GM04504 (cell line): Measurements from ENCODE around the gene TGFBR3.

Source experiments
- DNase-seq: peaks from one replicate; pipeline ENCODE4 v3.0.0-alpha.2; 2012; ENCODE audit warnings: low read depth

TGFBR3 gene

DNA sequence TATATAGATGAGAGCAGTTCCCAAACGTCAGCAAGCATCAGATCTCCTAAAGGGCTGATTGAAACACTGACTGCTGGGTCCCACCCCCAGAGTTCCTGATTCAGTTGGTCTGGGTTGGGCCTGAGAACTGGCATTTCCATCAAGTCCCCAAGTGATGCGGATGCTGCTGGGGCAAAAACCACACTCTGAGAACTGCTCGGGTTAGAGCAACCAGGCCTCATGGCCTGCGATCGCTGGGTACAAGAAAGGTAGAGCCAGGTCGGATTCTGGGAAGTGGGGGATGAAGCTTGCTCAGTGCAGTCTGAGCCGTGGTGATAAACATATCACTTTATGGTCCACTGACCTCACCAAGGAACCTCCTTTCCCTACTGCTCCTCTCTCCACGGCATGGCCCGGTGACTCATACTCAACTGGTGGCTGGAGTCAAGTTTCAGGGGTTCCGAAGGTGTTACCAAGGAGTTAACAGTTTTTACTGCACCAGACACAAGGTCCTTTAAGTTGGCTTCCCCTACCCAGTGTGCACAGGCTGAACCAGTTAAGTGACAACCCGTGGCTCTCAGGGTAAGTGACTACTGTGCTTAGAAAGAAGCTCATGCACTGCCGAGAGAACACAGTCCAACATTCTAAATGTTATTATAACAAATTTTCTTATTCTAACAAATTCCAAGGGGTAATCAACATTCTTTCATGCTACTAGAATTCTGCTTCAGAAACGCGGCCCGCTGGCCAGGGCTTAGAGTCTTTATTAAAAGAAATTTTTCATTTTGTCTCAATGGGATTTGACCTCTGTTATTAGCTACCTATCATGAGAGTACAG is 153.5 kb downstream of the TGFBR3 start:
- peak; percentile 55 for DNase-seq

DNA sequence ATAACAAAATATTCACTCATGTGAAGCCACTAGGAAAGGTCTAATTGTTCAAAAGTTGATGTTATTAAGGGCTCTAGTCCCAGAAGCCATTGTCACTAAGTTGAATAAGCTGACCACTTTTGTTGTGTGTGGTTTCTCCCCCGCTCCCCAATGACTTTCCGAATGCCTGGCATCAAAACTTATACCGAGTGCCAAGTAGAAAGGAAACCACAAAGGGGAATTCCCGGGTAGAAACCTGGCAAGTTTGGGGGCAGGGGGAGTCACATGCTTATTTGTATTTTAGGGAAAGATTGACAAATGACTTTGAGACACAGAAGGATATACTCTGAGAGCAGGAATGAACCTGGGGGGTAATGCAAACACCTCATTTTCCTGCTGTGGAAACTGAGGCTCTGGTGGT is 154.1 kb downstream of the TGFBR3 start:
- no peak for DNase-seq

DNA sequence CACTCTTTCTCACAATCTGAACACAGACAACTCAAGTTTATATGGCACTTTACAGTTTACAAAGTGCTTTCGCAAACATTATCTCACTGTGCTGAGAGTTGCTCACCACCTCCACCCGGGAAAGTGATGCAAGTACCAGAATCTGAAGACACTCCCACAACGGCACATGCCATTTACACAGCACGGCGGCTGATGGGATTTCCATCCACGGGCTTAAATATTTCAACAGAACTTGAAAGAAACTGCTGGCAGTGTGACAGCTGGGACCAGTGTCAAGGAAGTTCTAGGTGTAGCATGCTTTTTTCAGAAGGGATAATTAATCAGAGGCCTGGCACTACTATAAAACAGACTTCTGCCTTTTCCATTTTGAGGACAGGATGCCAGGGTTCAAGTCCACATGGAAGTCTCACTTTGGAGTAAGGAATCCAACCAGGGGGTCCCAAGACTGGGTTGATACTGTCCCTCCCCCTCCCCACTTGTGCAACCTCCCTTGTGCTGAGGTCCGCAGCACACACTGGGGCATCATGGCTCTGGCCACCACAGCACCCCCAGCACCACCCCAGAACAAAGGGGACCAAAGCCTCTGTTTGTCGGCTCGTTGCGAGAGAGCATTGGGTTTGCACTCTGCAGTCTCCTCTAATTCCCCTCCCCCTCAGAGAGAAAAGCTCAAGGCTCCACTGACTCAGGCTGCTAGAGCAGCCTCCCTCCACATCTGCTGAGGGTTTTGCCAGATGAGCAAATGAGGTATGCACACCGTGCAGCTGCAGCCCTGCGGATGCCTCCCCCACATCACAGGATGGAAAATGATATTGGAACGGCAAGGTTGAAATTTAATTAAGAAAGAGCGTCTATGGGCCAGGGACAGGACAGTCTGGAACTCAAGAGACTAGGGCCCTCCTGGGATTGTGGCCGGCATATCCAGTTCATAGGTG is 154.9 kb downstream of the TGFBR3 start:
- no peak for DNase-seq

DNA sequence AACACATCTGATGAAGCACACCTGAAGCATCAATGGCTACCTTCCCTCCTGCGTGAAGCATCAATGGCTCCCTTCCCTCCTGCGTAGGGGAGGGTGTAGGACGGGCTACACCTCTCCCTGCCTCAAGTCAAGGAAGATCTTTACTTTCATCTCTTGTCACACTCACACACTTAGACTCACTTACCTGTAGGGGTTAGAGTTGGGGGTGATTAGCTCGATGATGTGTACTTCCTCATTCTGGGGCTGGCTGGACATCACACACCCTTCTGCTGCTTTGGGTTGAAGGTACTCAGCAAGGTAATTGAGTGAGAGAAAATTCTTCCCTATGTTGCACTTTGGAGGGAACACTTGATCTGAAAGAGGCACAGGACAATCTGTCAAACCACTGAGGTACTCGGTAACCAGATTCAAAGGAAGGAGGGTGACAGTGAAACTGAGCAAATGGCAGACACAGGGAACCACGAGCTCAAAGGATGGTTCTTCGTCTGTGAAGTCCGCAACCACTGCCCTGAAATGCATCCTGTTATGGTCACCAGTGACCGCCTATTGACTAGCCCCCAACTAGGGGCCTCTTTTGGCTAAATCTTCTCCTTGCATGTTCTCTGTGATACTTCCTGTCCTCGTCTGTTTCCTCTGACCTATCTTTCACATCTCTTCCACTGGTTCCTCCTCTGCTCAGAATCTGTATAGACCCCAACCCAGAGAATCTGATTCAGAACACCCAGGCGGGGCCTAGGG is 156.2 kb downstream of the TGFBR3 start:
- no peak for DNase-seq

DNA sequence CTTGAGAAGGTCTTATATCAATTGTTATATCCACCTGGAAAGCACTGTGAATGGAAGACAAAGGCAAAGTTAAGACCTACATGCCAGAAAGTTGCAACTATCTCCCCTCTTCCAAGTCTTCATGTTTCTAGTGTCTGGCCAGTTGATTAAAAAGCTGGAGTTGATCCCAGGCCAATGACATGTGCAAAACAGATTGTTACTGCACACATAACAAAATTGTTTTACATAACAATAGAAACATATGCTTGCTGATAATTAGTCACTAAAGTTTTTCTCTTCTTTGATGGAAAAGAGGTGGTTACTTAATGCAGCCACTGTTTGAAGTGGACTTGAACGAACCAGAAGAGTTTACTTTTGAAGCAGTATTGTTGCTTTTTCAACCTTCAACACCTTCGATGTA is 158.2 kb downstream of the TGFBR3 start:
- DNase-seq = no peak

DNA sequence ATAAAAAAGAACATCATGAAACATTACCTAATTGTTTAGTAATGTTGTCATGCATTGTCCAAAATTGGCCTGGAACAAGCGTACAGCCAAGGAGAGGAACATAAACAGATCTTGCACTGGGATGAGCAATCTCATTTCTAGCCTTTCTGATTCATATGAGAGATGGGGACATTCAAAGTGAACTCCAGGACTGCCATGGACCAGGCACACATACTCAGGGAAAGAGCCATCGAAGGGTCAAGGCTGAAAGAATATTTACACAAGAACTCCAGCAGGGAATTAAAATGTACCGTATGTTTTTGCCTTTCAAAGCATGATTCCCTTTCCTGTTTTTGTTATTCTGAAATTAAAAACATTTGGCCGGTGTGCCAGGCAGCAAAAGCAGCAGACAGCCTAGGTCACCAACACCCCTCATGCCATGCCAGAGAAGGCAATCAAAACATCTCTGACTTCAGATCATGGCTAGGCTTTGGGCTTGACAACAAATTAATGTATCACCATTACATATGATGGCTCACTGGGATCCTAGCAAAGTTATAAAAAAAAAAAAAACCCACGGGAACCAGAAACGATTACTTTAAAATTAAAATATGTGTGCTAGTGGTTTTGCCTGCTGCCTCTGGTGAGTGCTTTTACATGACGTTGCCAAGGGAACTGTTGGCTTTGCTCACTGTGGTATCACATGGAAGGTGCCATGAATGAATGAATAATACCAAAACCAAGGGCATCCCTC is 159.8 kb downstream of the TGFBR3 start:
- peak; percentile 89 for DNase-seq

DNA sequence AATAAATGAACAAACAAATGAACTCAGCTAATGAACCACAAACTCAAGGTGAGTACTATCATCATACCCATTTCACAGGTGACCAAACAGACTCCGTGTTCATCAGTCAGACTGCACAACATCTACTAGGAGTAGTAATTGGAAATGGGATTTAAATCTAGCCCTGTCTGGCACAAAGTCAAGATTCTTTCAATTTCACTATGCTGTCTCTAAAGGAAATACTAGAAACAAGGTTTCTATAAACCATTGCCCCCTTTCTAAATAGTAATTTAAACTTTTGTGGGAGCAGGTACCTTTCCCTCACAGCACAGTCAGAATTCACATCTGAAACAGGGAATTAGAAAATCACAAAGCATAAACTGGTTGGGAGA is 160.3 kb downstream of the TGFBR3 start:
- DNase-seq = no peak

DNA sequence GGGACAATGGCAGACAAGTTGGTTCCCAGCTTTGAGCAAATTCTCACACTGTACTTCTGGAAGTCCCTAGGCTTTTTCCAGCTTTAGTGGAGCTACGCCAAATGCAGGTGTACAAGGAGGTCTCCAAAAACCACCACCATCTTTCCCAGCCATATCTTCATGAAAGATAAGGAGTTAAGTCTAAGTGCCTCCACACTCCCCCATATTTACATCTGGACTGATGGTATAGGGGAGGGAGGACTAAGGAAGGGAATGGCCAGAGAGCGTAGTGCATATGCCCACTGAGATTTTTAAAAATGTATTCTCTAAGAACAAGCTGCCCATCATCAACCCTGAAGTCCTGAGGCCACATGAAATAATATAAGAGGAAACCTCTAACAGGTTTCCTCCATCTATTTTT is 161.3 kb downstream of the TGFBR3 start:
- no peak for DNase-seq

DNA sequence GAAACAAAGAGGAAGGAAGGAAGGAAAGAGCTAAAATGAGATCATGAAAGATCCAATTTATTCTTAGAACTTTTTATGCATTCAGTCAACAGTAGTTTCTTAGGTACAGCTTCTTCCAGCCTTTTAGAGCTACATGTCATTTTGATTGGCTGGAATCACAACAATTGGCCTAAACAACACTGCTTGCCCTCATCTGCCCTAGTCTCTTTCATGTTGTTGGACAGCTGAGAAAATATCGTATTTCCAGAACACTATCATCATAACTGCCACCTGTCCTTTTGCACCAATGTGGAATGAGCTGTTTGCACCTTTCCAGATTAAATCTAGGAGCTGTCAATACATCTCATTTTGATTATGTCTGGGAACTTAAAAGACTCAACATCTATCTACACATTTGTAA is 161.7 kb downstream of the TGFBR3 start:
- no peak for DNase-seq

DNA sequence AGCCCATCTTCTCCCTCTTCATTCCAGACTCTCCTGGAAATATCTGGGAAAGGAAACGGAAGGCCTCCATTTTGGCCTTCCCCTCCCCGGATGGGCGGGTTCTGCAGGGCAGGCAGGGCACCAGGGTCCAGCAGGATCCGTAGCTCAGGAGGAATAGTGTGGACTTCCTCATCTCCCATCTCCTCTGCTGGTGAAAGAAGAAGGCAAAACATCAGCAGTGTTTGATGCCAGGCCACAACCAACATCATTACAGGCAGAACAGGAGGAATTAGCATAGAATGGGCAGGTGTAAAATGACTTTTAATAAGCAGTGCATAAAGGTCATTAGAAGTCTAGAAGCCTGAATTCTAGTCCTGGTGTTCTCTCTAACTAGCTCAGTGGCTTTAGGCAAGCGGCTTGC is 165.9 kb downstream of the TGFBR3 start:
- DNase-seq = no peak

DNA sequence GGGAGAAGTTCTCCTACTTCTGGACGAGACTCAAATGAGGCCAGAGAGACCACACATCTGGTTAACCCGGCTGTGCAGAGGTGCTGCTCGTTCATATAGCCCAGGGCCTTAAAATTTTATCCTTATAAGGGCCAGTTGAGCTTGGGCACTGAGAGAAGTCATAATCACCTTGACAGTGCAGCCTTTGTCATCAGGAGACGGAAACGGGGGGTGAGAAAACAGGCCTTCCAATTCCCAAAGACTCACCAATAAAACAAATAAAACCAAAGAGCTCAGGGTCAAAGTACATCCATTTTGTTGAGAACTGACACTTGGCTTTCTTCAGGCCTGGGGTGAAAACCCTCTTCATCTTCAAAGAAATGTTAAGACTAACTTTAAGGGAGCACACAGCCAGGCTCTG is 167.1 kb downstream of the TGFBR3 start:
- DNase-seq = no peak

DNA sequence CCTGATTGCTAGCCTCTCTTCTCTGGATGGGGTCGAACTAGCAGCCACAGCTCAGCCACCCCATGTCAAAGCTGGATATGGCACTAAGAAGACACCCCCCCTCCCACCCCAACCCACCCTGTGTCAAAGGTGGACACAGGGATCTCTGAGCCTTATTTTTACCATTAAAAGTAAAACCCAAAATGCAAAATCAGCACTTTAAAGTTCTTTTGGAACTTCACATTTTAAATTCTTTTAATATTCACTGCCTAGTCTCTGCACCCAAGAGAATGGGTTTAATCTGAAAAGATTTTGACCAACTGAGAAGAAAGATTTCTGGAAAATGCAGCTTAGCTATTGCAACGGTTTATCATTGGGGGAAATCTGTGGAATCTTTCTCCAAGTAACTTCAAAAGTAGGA is 167.6 kb downstream of the TGFBR3 start:
- no peak for DNase-seq

DNA sequence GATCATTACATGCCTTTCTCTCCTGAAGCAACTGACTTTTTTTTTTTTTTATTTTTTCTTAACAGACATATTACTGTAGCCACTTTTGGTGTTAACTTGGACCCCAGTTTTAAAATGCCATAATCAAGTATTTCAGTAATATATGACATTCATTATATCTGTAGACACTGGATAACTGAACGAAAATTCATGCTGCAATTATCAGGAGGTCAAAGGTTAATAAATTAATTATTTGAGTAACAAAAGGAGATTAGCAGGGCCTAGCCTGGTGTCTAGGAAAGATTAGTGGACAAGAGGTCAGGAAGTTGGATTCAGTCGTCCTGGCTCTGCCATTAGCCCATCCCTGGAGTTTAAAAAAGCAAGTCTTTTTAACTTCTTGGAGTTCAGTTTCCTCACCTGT is 168.1 kb downstream of the TGFBR3 start:
- no peak for DNase-seq

DNA sequence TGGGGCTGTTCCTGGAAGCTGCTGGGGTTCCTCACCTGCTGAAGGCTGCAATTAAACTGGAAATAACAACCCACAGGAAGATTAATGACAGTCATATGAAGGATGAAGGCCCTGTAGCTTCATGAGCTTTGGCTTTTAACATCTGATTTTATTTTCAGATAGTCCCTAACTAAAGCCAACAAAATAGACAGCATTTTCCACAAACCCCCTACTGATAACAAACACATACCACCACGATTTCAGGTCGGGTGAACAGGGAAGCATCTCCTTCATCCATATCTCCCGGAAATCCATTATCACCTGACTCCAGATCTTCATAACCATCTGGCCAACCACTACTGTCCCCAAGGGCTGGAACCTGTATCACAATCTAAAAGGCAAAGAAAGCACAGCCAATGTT is 169.6 kb downstream of the TGFBR3 start:
- DNase-seq = no peak

DNA sequence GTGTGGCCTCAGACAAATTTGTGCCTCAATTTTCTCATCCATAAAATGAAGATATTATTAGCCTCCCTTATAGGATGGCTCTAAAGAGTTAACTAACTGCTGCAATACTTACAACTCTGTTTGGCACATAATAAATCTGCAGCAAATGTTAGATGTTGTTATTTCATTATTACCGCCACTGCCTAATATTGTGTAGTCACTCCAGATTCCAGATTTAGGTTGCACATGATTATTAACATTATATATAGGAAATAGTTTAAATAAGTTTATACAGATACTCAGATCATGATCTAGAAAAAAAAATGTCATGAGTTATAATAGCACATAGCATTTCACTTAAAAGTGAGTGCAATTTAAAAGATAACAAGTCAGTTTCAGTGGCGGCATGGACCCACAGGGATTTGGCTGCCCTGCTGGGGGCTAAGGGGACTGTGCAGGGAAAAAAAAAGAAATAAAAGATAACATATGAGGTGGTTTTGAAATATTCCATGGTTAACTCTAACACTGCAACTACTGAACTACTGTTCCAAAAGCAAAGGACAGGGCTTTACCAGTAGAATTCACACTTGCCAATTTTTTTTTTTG is 170.4 kb downstream of the TGFBR3 start:
- DNase-seq = no peak

DNA sequence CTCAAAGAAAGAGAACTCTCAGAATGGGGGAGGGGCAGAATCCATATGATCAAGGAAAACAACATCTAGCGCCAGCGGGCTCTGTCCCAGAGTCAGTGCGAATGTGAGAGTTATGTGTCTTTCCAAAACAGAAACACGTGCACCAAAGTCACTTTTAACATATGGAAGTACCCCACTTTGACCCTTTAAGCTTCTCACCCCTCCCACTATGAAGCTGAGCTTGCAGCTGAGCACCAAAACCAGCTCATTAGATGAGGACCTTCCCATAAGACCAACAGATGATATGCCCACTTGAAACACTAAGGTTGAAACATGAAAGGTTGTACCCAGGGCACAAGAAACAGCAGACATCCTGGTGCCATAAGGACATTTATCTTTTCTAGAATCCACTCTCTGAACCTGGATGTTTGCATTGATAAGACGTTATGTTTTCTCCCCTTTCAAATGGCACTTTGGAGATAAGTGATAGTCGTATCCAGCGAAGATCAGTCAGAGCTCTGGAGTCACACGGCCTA is 171.0 kb downstream of the TGFBR3 start:
- DNase-seq = no peak

DNA sequence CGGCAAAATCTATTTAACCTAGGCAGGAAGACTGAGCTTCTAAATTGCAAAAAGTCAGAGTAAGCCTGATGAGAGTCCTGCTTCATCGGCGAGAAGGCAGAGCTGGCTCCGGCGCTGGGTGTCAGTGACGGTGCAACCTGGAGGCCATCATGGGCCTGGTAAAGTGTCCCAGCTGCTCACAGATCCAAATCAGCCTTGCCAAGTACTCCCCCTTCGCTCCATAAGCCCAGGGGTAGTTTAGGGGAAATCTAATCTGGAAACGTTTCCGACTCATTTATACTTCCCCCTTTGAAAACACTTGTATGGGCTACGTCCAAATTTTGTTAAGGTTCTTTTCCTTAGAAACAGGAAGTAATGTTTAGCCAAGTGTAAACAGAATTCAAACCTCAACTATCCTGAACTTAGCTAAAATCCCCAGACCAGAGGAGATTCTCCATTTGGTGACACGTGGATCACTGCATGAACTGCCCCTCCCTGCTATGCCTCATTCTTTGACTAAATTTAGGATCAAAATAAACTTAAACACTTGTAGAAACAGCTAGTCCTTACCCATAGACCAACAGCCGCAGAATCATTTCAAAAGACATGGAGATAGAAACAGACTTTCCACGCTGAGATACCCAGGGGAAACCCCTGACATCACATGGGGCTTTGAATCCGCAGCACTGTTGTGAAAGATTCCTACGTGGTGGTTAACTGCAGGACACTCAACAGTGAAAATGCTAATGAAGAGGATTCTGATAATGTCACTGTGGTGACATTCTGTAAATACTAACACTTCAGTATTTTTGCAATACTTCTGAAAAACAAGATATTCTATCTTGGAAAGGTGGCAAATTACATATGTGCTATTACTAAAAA is 172.7 kb downstream of the TGFBR3 start:
- no peak for DNase-seq

DNA sequence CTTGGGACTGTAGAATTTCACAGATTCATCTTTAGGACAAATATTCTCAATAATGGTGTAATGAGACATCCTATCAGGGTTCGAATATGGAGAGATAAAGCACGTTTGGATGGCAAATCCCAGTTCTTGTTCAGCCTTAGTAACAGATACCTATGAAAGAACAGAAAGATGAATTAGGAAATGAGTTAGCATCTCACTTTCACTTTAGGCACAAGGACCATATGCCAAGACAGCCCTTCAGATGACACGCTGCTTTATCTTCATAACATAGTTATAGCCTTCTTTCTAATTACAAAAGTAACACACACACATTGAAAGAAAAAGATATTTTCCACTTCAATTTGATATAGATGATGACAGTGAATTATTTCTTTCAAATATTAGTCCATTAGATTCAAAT is 173.6 kb downstream of the TGFBR3 start:
- no peak for DNase-seq

DNA sequence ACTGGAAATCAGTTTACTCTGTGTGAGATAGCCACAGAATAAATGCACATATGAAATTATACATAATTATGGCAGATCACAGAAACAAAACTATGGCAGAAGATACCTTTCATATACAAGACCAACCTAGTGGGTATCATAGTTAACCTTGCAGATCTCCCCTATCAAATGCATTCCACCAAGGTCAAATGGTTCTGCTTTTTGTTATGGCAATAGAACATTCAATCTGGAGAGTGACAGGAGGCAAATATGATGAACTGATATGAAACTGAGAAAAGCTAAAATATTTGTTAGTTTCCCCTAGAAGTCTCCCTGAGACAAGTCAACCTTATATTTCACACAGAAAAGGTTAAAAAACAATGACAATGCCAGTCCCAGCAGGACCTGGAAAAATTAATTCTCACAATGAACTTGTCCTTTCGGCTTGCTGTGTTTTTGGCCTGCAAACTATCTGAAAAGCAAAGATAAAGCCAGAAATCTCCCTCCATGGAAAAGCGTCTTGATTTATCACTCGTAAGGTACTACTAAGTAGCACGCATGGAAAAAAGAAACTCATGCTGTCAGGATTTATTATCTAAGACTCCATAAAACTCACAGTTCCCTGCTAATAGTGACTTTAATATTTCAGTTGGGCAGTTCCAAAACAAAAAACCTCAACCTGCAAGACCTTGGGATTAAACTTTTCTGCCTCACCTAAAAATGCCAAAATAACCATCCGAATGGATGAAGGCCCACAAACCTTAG is 174.3 kb downstream of the TGFBR3 start:
- DNase-seq = no peak

DNA sequence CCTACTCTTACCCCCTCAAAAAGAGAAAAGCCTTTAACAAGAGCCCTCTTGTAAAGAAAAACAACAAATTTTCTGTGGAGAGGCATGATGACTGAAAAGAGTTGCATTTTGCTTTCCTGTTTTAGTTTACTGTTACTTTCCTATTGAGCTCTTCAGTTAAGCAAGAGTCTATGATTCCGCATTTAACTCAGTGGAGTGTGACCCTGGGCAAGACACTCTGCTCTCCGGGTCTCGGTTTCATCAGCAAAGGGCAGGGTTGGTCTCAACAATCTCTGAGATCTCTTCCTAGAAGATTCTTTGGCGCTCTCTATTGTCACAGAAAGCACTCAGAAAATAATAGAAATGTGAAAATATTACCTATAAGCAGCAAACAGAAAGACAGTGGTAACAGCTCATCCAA is 175.7 kb downstream of the TGFBR3 start:
- no peak for DNase-seq
